HEK293T (cell line): ENCODE measurements around the gene TSC1.

ENCODE experiments used
- CTCF ChIA-PET: fragments of 350-600 bp; formaldehyde crosslinking; extraction: SDS; loops from one replicate; lab custom pipeline; 2021; ENCODE audit warnings: antibody characterized with exemption, inconsistent platforms; lab: Yijun Ruan, JAX
- POLR2A ChIA-PET: fragments of 350-600 bp; formaldehyde crosslinking; extraction: SDS; loops from one replicate; lab custom pipeline; 2020; ENCODE audit warnings: antibody characterized with exemption, inconsistent platforms; lab: Yijun Ruan, JAX
- DNase-seq: peaks from one replicate; pipeline ENCODE4 v3.0.0; 2012; ENCODE audit warnings: mixed read lengths; ENCODE audit errors: extremely low spot score
- ARNT ChIP-seq: fragments of 450-650 bp; IDR thresholded peaks from 2 replicates; pipeline ENCODE4 v1.6.1; 2017; ENCODE audit warnings: mild to moderate bottlenecking
- BHLHE40 ChIP-seq: fragments of 450-650 bp; IDR thresholded peaks from 2 replicates; pipeline ENCODE4 v1.6.1; 2016; ENCODE audit warnings: mild to moderate bottlenecking, moderate library complexity, borderline replicate concordance
- CTBP1 ChIP-seq: fragments of 450-650 bp; IDR thresholded peaks from 2 replicates; pipeline ENCODE4 v1.6.1; 2016; ENCODE audit warnings: borderline replicate concordance
- ELF4 ChIP-seq: fragments of 450-650 bp; IDR thresholded peaks from 2 replicates; pipeline ENCODE4 v1.6.1; 2017; ENCODE audit warnings: antibody characterized with exemption
- FOXA1 ChIP-seq: fragments of 450-650 bp; IDR thresholded peaks from 2 replicates; pipeline ENCODE4 v1.6.1; 2016; ENCODE audit warnings: mild to moderate bottlenecking
- FOXK2 ChIP-seq: fragments of 450-650 bp; IDR thresholded peaks from 2 replicates; pipeline ENCODE4 v1.6.1; 2016; ENCODE audit warnings: mild to moderate bottlenecking
- FOXM1 ChIP-seq: fragments of 450-650 bp; IDR thresholded peaks from 2 replicates; pipeline ENCODE4 v1.6.1; 2017; ENCODE audit warnings: mild to moderate bottlenecking, borderline replicate concordance
- HDGF ChIP-seq: fragments of 450-650 bp; IDR thresholded peaks from 2 replicates; pipeline ENCODE4 v1.6.1; 2017; ENCODE audit warnings: antibody characterized with exemption, borderline replicate concordance
- L3MBTL2 ChIP-seq: fragments of 450-650 bp; conservative IDR thresholded peaks from 2 replicates; pipeline ENCODE4 v1.6.1; 2016; ENCODE audit warnings: mild to moderate bottlenecking
- LEF1 ChIP-seq: fragments of 450-650 bp; IDR thresholded peaks from 2 replicates; pipeline ENCODE4 v1.6.1; 2017; ENCODE audit warnings: mild to moderate bottlenecking, borderline replicate concordance
- NFRKB ChIP-seq: fragments of 450-650 bp; IDR thresholded peaks from 2 replicates; pipeline ENCODE4 v1.6.1; 2016; ENCODE audit warnings: mild to moderate bottlenecking, moderate library complexity
- SP1 ChIP-seq: fragments of 450-650 bp; IDR thresholded peaks from 2 replicates; pipeline ENCODE4 v1.6.1; 2017
- SUZ12 ChIP-seq: fragments of 450-650 bp; IDR thresholded peaks from 2 replicates; pipeline ENCODE4 v1.6.1; 2016; ENCODE audit warnings: mild to moderate bottlenecking
- TARDBP ChIP-seq: fragments of 450-650 bp; IDR thresholded peaks from 2 replicates; pipeline ENCODE4 v1.6.1; 2016
- ZNF384 ChIP-seq: fragments of 450-650 bp; IDR thresholded peaks from 2 replicates; pipeline ENCODE4 v1.6.1; 2016
- TF ChIP-seq, protein P1 (sequence below): fragments of 450-650 bp; IDR thresholded peaks from 2 replicates; pipeline ENCODE4 v1.6.1; 2016

Gene TSC1

DNA sequence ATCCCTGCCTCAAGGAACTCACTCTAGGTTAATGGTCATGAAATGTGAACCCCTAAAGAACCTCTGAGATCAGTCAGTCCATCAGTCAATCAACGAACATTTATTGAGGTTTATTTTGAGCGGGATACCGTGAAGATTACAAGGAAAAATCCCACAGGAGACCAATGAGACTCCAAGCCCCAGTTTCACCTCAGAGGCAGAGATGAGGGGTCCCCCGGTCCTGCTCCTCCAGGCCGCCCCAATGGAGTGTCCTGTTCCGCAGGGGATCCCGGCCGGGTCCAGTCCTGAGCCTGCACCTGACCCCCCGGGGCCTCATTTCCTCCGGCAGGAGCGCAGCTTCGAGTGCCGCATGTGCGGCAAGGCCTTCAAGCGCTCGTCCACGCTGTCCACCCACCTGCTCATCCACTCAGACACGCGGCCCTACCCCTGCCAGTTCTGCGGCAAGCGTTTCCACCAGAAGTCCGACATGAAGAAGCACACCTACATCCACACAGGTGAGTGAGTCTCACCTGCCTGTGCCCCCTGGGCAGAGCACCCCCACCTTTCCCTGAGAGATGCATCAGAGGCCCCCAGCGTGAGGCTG lies 45.1 kb upstream of the TSC1 start:
- TF ChIP-seq HDGF (no peak), SP1 (no peak), FOXM1 (no peak), TARDBP (no peak), L3MBTL2 (no peak), FOXK2 (no peak), ELF4 (no peak), LEF1 (no peak), NFRKB (no peak), SUZ12 (no peak), ZNF384 (no peak), ARNT (no peak), FOXA1 (no peak), CTBP1 (no peak), BHLHE40 (no peak)
- TF ChIP-seq, protein P1, sequence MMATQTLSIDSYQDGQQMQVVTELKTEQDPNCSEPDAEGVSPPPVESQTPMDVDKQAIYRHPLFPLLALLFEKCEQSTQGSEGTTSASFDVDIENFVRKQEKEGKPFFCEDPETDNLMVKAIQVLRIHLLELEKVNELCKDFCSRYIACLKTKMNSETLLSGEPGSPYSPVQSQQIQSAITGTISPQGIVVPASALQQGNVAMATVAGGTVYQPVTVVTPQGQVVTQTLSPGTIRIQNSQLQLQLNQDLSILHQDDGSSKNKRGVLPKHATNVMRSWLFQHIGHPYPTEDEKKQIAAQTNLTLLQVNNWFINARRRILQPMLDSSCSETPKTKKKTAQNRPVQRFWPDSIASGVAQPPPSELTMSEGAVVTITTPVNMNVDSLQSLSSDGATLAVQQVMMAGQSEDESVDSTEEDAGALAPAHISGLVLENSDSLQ, result no peak
- ChIA-PET CTCF (no interaction called here), POLR2A (no interaction called here)
- no peak for DNase-seq

DNA sequence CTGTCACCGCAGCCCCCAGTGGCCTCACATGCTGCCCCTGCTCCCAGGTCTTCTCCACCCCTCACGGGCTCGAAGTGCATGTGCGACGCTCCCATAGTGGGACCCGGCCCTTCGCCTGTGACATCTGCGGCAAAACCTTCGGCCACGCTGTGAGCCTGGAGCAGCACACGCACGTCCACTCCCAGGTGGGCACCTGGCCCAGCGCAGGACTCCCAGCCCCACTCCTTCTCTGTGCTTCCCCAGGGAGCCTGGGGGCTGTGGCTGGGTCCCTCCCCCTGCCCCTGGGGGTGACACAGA lies 44.5 kb upstream of the TSC1 start:
- TF ChIP-seq HDGF, result no peak
- TF ChIP-seq FOXA1, result no peak
- TF ChIP-seq, protein P1, result no peak
- TF ChIP-seq TARDBP, result no peak
- no peak for TF ChIP-seq FOXM1
- TF ChIP-seq BHLHE40, result no peak
- TF ChIP-seq L3MBTL2, result no peak
- TF ChIP-seq ELF4, result no peak
- no peak for TF ChIP-seq LEF1
- no peak for TF ChIP-seq ARNT
- no peak for TF ChIP-seq ZNF384
- TF ChIP-seq FOXK2, result no peak
- no peak for TF ChIP-seq SUZ12
- TF ChIP-seq NFRKB, result no peak
- TF ChIP-seq CTBP1, result no peak
- TF ChIP-seq SP1, result no peak
- DNase-seq, result no peak
- CTCF ChIA-PET, result no interaction called here
- POLR2A ChIA-PET, result no interaction called here

DNA sequence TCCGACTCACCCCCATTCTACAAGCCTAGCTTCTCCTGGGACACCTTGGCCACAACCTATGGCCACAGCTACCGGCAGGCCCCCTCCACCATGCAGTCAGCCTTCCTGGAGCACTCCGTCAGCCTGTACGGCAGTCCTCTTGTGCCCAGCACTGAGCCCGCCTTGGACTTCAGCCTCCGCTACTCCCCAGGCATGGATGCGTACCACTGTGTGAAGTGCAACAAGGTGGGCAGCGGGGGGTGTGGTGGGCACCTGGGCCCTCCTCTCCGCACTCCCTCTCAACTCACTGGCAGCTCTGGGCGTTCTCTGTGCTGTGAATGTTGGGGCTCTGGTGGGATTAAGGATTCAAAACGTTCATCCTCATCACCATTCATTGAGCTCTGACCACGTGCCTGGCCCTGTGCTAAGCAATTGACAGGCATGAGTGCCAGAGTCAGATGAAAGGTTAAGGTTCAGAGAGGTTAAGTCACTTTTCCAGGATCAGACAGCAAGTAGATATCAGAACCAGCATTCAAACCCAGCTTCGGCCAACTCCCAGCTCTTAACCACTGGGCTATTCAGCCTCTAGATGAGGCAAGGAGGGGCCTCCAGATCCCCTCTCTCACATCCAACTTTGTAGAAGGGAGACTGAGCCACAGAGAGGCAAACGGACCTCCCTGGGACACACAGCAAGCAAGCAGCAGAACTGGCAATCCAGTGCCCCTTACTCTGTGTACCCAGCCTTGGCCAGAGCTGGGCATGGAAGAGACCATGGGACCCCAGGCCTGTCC lies 44.0 kb upstream of the TSC1 start:
- ChIA-PET POLR2A (no interaction called here), CTCF (interaction anchor here (0.7 kb wide), 1 partner anchor 126 kb away, joined by 3 read pairs; no protein-coding TSS in a partner anchor)
- no peak for TF ChIP-seq ARNT
- TF ChIP-seq, protein P1, result no peak
- no peak for TF ChIP-seq FOXM1
- TF ChIP-seq BHLHE40, result no peak
- TF ChIP-seq CTBP1, result no peak
- no peak for TF ChIP-seq LEF1
- no peak for TF ChIP-seq NFRKB
- no peak for TF ChIP-seq FOXA1
- TF ChIP-seq SP1, result no peak
- TF ChIP-seq ELF4, result no peak
- no peak for TF ChIP-seq L3MBTL2
- TF ChIP-seq SUZ12, result no peak
- TF ChIP-seq ZNF384, result no peak
- TF ChIP-seq HDGF, result no peak
- TF ChIP-seq FOXK2, result no peak
- DNase-seq, result no peak

DNA sequence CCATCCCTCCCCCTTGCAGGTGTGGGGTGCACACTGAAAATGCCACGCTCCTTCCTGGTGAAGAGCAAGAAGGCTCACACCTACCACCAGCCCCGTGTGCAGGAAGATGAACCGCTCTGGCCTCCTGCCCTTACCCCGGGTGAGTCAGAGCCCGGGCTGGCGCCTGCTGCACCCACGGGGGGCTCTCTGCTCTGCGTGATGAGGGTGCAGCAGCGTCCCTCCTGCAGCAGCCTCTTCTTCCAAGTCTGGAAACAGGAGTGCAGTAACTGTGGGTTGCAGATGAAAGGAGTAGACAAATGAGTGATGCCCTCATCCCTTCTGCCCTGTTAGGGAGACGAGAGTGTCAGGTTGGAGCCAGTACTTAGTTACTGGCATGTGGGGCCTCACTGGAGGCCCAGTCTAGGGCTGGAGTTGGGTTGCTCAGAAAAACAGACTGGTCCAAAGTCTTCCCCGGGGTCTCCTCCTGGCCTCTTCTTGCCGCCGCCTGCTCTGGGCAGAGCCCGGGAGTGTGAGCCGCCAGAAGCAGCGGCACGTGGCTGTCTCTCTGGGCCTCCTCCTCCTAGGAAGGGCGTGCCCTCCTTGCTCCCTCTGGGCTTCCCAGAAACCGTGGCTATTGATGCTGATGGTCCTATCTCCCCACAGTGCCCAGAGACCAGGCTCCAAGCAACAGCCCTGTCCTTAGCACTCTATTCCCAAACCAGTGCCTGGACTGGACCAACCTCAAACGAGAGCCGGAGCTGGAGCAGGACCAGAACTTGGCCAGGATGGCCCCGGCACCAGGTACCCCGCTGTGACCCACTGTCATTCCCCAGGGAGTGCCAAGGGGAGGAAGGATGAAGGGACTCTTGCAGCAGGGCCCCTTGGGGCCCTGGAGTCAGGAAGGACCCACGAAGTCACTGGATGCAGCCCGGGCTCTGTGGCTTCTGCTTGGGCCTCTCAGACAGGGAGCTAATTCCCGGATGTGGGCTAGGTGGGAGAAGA lies 42.5 kb upstream of the TSC1 start:
- ChIA-PET POLR2A (no interaction called here), CTCF (no interaction called here)
- TF ChIP-seq CTBP1 (no peak), FOXA1 (no peak), HDGF (no peak), SUZ12 (no peak), TARDBP (no peak), FOXM1 (no peak), FOXK2 (no peak), BHLHE40 (no peak), ZNF384 (no peak), SP1 (no peak), NFRKB (no peak), ARNT (no peak), L3MBTL2 (no peak), LEF1 (no peak), ELF4 (no peak)
- TF ChIP-seq, protein P1, result no peak
- DNase-seq, result no peak
